BLaER1 (cell line): Measurements from ENCODE around the gene ABI3.

Experiments used
- H3K27ac ChIP-seq: shearing (Covaris generic); formaldehyde crosslinking; 2 replicates; pipeline ENCODE4 v1.8.1; 2022
- H3K27me3 ChIP-seq: shearing (Covaris generic); formaldehyde crosslinking; 2 replicates; pipeline ENCODE4 v1.8.1; 2022
- H3K36me3 ChIP-seq: shearing (Covaris generic); formaldehyde crosslinking; 2 replicates; pipeline ENCODE4 v1.8.1; 2022
- H3K4me1 ChIP-seq: shearing (Covaris generic); formaldehyde crosslinking; 2 replicates; pipeline ENCODE4 v1.8.1; 2022
- H3K4me2 ChIP-seq: shearing (Covaris generic); formaldehyde crosslinking; 2 replicates; pipeline ENCODE4 v1.8.1; 2022
- H3K4me3 ChIP-seq: shearing (Covaris generic); formaldehyde crosslinking; 2 replicates; pipeline ENCODE4 v1.8.1; 2022
- H3K9ac ChIP-seq: shearing (Covaris generic); formaldehyde crosslinking; 2 replicates; pipeline ENCODE4 v1.8.1; 2022
- H3K9me3 ChIP-seq: shearing (Covaris generic); formaldehyde crosslinking; 2 replicates; pipeline ENCODE4 v1.8.1; 2022
- H4K20me1 ChIP-seq: shearing (Covaris generic); formaldehyde crosslinking; 2 replicates; pipeline ENCODE4 v1.8.1; 2022
- Cebpa-rat ChIP-seq: shearing (Covaris generic); IDR thresholded peaks from 2 replicates; pipeline ENCODE4 v1.8.1; 2022

ABI3 gene

GRCh38 chr17:49196520-49196919 is 14.0 kb upstream of the ABI3 start:
- no peaks in the 10 kb centered on the region for H3K9me3 ChIP-seq
- H3K27ac ChIP-seq, result no peak overlapping the region
- no peak for TF ChIP-seq Cebpa-rat
- H4K20me1 ChIP-seq, result no peaks in the 10 kb centered on the region
- H3K4me1 ChIP-seq, result peaks cover 27% of the 10 kb centered on the region
- no peak overlapping the region for H3K4me3 ChIP-seq
- no peaks in the 10 kb centered on the region for H3K36me3 ChIP-seq
- no peak overlapping the region for H3K9ac ChIP-seq
- no peak overlapping the region for H3K4me2 ChIP-seq
- H3K27me3 ChIP-seq, result no peaks in the 10 kb centered on the region

- 0 out of 2 replicates have a peak, but pooled peaks cover 2% of the 10 kb centered on the region for H3K9me3 ChIP-seq
- TF ChIP-seq Cebpa-rat, result no peak
- no peak overlapping the region for H3K4me2 ChIP-seq
- H3K27me3 ChIP-seq, result no peaks in the 10 kb centered on the region
- H3K9ac ChIP-seq, result no peak overlapping the region
- H4K20me1 ChIP-seq, result no peaks in the 10 kb centered on the region
- no peaks in the 10 kb centered on the region for H3K36me3 ChIP-seq
- H3K4me1 ChIP-seq, result peaks cover 27% of the 10 kb centered on the region
- no peak overlapping the region for H3K4me3 ChIP-seq
- H3K27ac ChIP-seq, result no peak overlapping the region
These were observed 13.0 kb upstream of the ABI3 start for GRCh38 chr17:49197346-49197998.

GRCh38 chr17:49198211-49198610 is 12.3 kb upstream of the ABI3 start:
- Histone ChIP-seq H3K27ac (no peak overlapping the region), H3K4me1 (peaks cover 26% of the 10 kb centered on the region), H3K27me3 (no peaks in the 10 kb centered on the region), H3K36me3 (no peaks in the 10 kb centered on the region), H3K9ac (no peak overlapping the region), H3K4me2 (no peak overlapping the region), H4K20me1 (no peaks in the 10 kb centered on the region), H3K9me3 (0 out of 2 replicates have a peak, but pooled peaks cover 5% of the 10 kb centered on the region), H3K4me3 (no peak overlapping the region)
- TF ChIP-seq Cebpa-rat, result no peak

GRCh38 chr17:49200423-49201083 is 10.0 kb upstream of the ABI3 start:
- Histone ChIP-seq H3K4me1 (peaks cover 11% of the 10 kb centered on the region; the same call in 1 of the 2 replicates), H3K36me3 (no peaks in the 10 kb centered on the region), H3K4me3 (no peak overlapping the region), H3K4me2 (0 out of 2 replicates have a peak overlapping the region, but pooled peaks have one; percentile 11), H3K9ac (no peak overlapping the region), H3K9me3 (0 out of 2 replicates have a peak, but pooled peaks cover 5% of the 10 kb centered on the region), H3K27ac (no peak overlapping the region), H4K20me1 (no peaks in the 10 kb centered on the region), H3K27me3 (no peaks in the 10 kb centered on the region)
- TF ChIP-seq Cebpa-rat, result no peak

GRCh38 chr17:49201481-49201927 is 9.0 kb upstream of the ABI3 start:
- Histone ChIP-seq H3K27me3 (no peaks in the 10 kb centered on the region), H4K20me1 (no peaks in the 10 kb centered on the region), H3K9me3 (0 out of 2 replicates have a peak, but pooled peaks cover 5% of the 10 kb centered on the region), H3K36me3 (no peaks in the 10 kb centered on the region), H3K27ac (no peak overlapping the region), H3K9ac (no peak overlapping the region), H3K4me3 (no peak overlapping the region), H3K4me2 (no peak overlapping the region), H3K4me1 (peaks cover 11% of the 10 kb centered on the region; the same call in 1 of the 2 replicates)
- TF ChIP-seq Cebpa-rat, result no peak

GRCh38 chr17:49203796-49204195 is 6.7 kb upstream of the ABI3 start:
- H3K4me1 ChIP-seq, result peaks cover 14% of the 10 kb centered on the region
- peak overlapping the region; percentile 38; the same call in 1 of the 2 replicates for H3K4me2 ChIP-seq
- no peaks in the 10 kb centered on the region for H3K36me3 ChIP-seq
- no peak overlapping the region for H3K4me3 ChIP-seq
- no peak overlapping the region for H3K9ac ChIP-seq
- no peaks in the 10 kb centered on the region for H4K20me1 ChIP-seq
- no peak overlapping the region for H3K27ac ChIP-seq
- 0 out of 2 replicates have a peak, but pooled peaks cover 5% of the 10 kb centered on the region for H3K9me3 ChIP-seq
- no peak for TF ChIP-seq Cebpa-rat
- H3K27me3 ChIP-seq, result no peaks in the 10 kb centered on the region

GRCh38 chr17:49204516-49204915 is 6.0 kb upstream of the ABI3 start:
- Histone ChIP-seq H4K20me1 (no peaks in the 10 kb centered on the region), H3K9ac (no peak overlapping the region), H3K4me3 (no peak overlapping the region), H3K4me1 (peaks cover 21% of the 10 kb centered on the region), H3K9me3 (0 out of 2 replicates have a peak, but pooled peaks cover 5% of the 10 kb centered on the region), H3K36me3 (no peaks in the 10 kb centered on the region), H3K27ac (no peak overlapping the region), H3K4me2 (no peak overlapping the region), H3K27me3 (no peaks in the 10 kb centered on the region)
- TF ChIP-seq Cebpa-rat, result no peak

- H3K27me3 ChIP-seq, result no peaks in the 10 kb centered on the region
- no peak overlapping the region for H3K9ac ChIP-seq
- H3K4me3 ChIP-seq, result no peak overlapping the region
- H3K36me3 ChIP-seq, result no peaks in the 10 kb centered on the region
- peaks cover 56% of the 10 kb centered on the region for H3K4me1 ChIP-seq
- H3K4me2 ChIP-seq, result peak overlapping the region; percentile 91
- no peaks in the 10 kb centered on the region for H3K9me3 ChIP-seq
- H3K27ac ChIP-seq, result peak overlapping the region; percentile 75; the same call in 1 of the 2 replicates
- no peaks in the 10 kb centered on the region for H4K20me1 ChIP-seq
- TF ChIP-seq Cebpa-rat, result no peak
These were observed 1.4 kb upstream of the ABI3 start for GRCh38 chr17:49209061-49209571.

- Histone ChIP-seq H4K20me1 (no peaks in the 10 kb centered on the region), H3K9ac (no peak overlapping the region), H3K9me3 (no peaks in the 10 kb centered on the region), H3K4me1 (peaks cover 98% of the 10 kb centered on the region), H3K27me3 (no peaks in the 10 kb centered on the region), H3K27ac (no peak overlapping the region), H3K4me3 (no peak overlapping the region), H3K4me2 (peak overlapping the region; percentile 91), H3K36me3 (no peaks in the 10 kb centered on the region)
- no peak for TF ChIP-seq Cebpa-rat
These were observed 2.9 kb downstream of the ABI3 start for GRCh38 chr17:49213399-49213798.

GRCh38 chr17:49213847-49214246 is 3.3 kb downstream of the ABI3 start:
- Histone ChIP-seq H4K20me1 (no peaks in the 10 kb centered on the region), H3K27me3 (no peaks in the 10 kb centered on the region), H3K9me3 (no peaks in the 10 kb centered on the region), H3K4me3 (no peak overlapping the region), H3K9ac (no peak overlapping the region), H3K27ac (no peak overlapping the region), H3K36me3 (no peaks in the 10 kb centered on the region), H3K4me2 (peak overlapping the region; percentile 91), H3K4me1 (peaks cover 99% of the 10 kb centered on the region)
- no peak for TF ChIP-seq Cebpa-rat
